GM12878 (cell line): ENCODE data around the gene CDK4. TPM values are rescaled to one million over a fixed set of nuclear protein-coding genes. Genes with fewer than 3 reads are reported as not detected.

ENCODE experiments used
- ATAC-seq: fragments of 200-7000 bp; cut with Tn5 transposase; 3 replicates; pipeline ENCODE4 v1.9.1; 2020; ENCODE audit warnings: mild to moderate bottlenecking, moderate library complexity
- BruUV-seq: library from RNA; stranded (reverse); fragments of 400-500 nt; replicated peaks from 2 replicates; lab custom pipeline; 2021; lab: Mats Ljungman, UMichigan
- CTCF ChIA-PET: fragments of 300-600 bp; sonication (Branson Sonifier 250); formaldehyde crosslinking; extraction: SDS; loops from one replicate; lab custom pipeline; 2021; ENCODE audit warnings: inconsistent platforms; lab: Yijun Ruan, JAX
- POLR2A ChIA-PET: fragments of 350-600 bp; formaldehyde crosslinking; extraction: SDS; loops from one replicate; lab custom pipeline; 2021; ENCODE audit warnings: inconsistent platforms; lab: Charles Lee
- RAD21 ChIA-PET: fragments of 300-600 bp; sonication (Branson Sonifier 250); formaldehyde crosslinking; loops from one replicate; lab custom pipeline; 2023; ENCODE audit warnings: antibody characterized with exemption; ENCODE audit not compliant: unreplicated experiment; lab: Charles Lee
- SMC1A ChIA-PET: fragments of 300-600 bp; sonication (Branson Sonifier 250); formaldehyde crosslinking; loops from one replicate; lab custom pipeline; 2023; ENCODE audit not compliant: unreplicated experiment, uncharacterized antibody; lab: Charles Lee
- DNase-seq: peaks from one replicate; pipeline ENCODE4 v3.0.0-alpha.2; 2011; ENCODE audit warnings: low read depth, low spot score
- FAIRE-seq: peaks from 3 replicates; lab custom pipeline; 2011; peaks lifted over from hg19 to GRCh38; lab: Jason Lieb, UNC
- H2AFZ ChIP-seq: 2 replicates; pipeline ENCODE4 v1.6.0; 2011; ENCODE audit warnings: low read depth, low read length, control low read depth; ENCODE audit not compliant: control insufficient read depth
- H3K27ac ChIP-seq: 2 replicates; pipeline ENCODE4 v1.5.1; 2011; ENCODE audit warnings: control low read depth; ENCODE audit not compliant: control insufficient read depth, insufficient read depth
- H3K27me3 ChIP-seq, 2 experiments: replicated peaks in 1 of 2; 2 replicates each; pipeline versions ENCODE4 v1.6.0 to v1.6.1; 2011; ENCODE audit warnings: low read length in 1 of 2; ENCODE audit not compliant: control insufficient read depth in 2 of 2, insufficient read depth in 2 of 2
- H3K36me3 ChIP-seq, 2 experiments: 2 replicates each; pipeline ENCODE4 v1.5.1; 2011; ENCODE audit warnings: low read length in 1 of 2; ENCODE audit not compliant: control insufficient read depth in 2 of 2, insufficient read depth in 2 of 2
- H3K4me1 ChIP-seq: 2 replicates; pipeline ENCODE4 v1.6.1; 2011; ENCODE audit warnings: mild to moderate bottlenecking, low read length, moderate library complexity, mixed read lengths; ENCODE audit not compliant: control insufficient read depth, insufficient read depth
- H3K4me2 ChIP-seq: 2 replicates; pipeline ENCODE4 v1.6.0; 2011; ENCODE audit warnings: control low read depth; ENCODE audit not compliant: control insufficient read depth, insufficient read depth
- H3K4me3 ChIP-seq: fragments of 200-600 bp; sonication (generic); 2 replicates; pipeline ENCODE4 v1.5.1; 2016
- H3K79me2 ChIP-seq: 2 replicates; pipeline ENCODE4 v1.6.0; 2011; ENCODE audit warnings: low read length; ENCODE audit not compliant: control insufficient read depth, insufficient read depth
- H3K9ac ChIP-seq: 2 replicates; pipeline ENCODE4 v1.8.0; 2011; ENCODE audit warnings: low read length, control low read depth, mixed read lengths; ENCODE audit not compliant: control insufficient read depth, insufficient read depth
- H3K9me3 ChIP-seq: replicated peaks from 3 replicates; pipeline ENCODE4 v1.5.1; 2011; ENCODE audit warnings: mild to moderate bottlenecking, low read length; ENCODE audit not compliant: control insufficient read depth, insufficient read depth
- H4K20me1 ChIP-seq: 2 replicates; pipeline ENCODE4 v1.6.0; 2011; ENCODE audit not compliant: control insufficient read depth, insufficient read depth
- ASH2L ChIP-seq: fragments of 300-600, 200-600 bp; sonication (generic); IDR thresholded peaks from 2 replicates; pipeline ENCODE4 v1.6.1; 2017; ENCODE audit warnings: low read depth, mild to moderate bottlenecking, borderline replicate concordance
- ATF3 ChIP-seq: IDR thresholded peaks from 2 replicates; pipeline ENCODE4 v1.6.1; 2011; ENCODE audit warnings: low read depth, mild to moderate bottlenecking, low read length, moderate library complexity, borderline replicate concordance; ENCODE audit errors: extremely low read depth
- BCLAF1 ChIP-seq: fragments of 450-650 bp; IDR thresholded peaks from 2 replicates; pipeline ENCODE4 v1.6.1; 2017; ENCODE audit warnings: antibody characterized with exemption, mild to moderate bottlenecking, moderate library complexity
- BHLHE40 ChIP-seq, 2 experiments: fragments of 450-650 bp in 1 of 2; IDR thresholded peaks; 2 replicates each; pipeline ENCODE4 v1.6.1; 2011 to 2017; ENCODE audit warnings: low read depth in 2 of 2, borderline replicate concordance in 1 of 2, improper control_type of control experiment in 1 of 2, low read length in 1 of 2, mild to moderate bottlenecking in 1 of 2
- CBX3 ChIP-seq: fragments of 200-600 bp; sonication (generic); IDR thresholded peaks from 2 replicates; pipeline ENCODE4 v1.6.1; 2016; ENCODE audit warnings: low read depth, borderline replicate concordance
- ESRRA ChIP-seq: IDR thresholded peaks from 2 replicates; pipeline ENCODE4 v1.6.1; 2012; ENCODE audit warnings: mild to moderate bottlenecking, low read length, improper control_type of control experiment
- HDAC2 ChIP-seq: fragments of 200-600 bp; sonication (generic); IDR thresholded peaks from 2 replicates; pipeline ENCODE4 v1.6.1; 2017
- HDGF ChIP-seq: fragments of 450-650 bp; IDR thresholded peaks from 2 replicates; pipeline ENCODE4 v1.6.1; 2016; ENCODE audit warnings: antibody characterized with exemption
- LARP7 ChIP-seq: fragments of 450-650 bp; IDR thresholded peaks from 2 replicates; pipeline ENCODE4 v1.6.1; 2017; ENCODE audit warnings: mild to moderate bottlenecking
- MXI1 ChIP-seq: fragments of 150-350 bp; IDR thresholded peaks from 2 replicates; pipeline ENCODE4 v1.6.1; 2011; ENCODE audit warnings: low read depth, mild to moderate bottlenecking, inconsistent platforms, low read length, improper control_type of control experiment
- NFXL1 ChIP-seq: fragments of 450-650 bp; IDR thresholded peaks from 2 replicates; pipeline ENCODE4 v1.6.1; 2017; ENCODE audit warnings: antibody characterized with exemption, mild to moderate bottlenecking, borderline replicate concordance
- NRF1 ChIP-seq: conservative IDR thresholded peaks from 2 replicates; pipeline ENCODE4 v1.6.1; 2011; ENCODE audit warnings: mild to moderate bottlenecking, low read depth, low read length, improper control_type of control experiment
- RCOR1 ChIP-seq: conservative IDR thresholded peaks from 2 replicates; pipeline ENCODE4 v1.6.1; 2012; ENCODE audit warnings: low read depth, low read length, improper control_type of control experiment
- SIX5 ChIP-seq: IDR thresholded peaks from 2 replicates; pipeline ENCODE4 v1.6.1; 2011; ENCODE audit warnings: mild to moderate bottlenecking, low read depth, low read length, moderate library complexity; ENCODE audit not compliant: severe bottlenecking
- STAT1 ChIP-seq: fragments of 450-650 bp; conservative IDR thresholded peaks from 2 replicates; pipeline ENCODE4 v1.6.1; 2014; ENCODE audit warnings: antibody characterized with exemption, mild to moderate bottlenecking
- SUZ12 ChIP-seq: fragments of 200-600 bp; sonication (generic); IDR thresholded peaks from one replicate; pipeline ENCODE4 v1.6.1; 2018; ENCODE audit warnings: antibody characterized with exemption, mild to moderate bottlenecking; ENCODE audit not compliant: unreplicated experiment
- ZNF274 ChIP-seq: IDR thresholded peaks from one replicate; pipeline ENCODE4 v1.8.0; 2011; ENCODE audit not compliant: insufficient read length, insufficient read depth
- ZNF622 ChIP-seq: fragments of 450-650 bp; IDR thresholded peaks from 2 replicates; pipeline ENCODE4 v1.6.1; 2017; ENCODE audit warnings: mild to moderate bottlenecking, inconsistent platforms
- WGBS: methylation state at CpG from one replicate; pipeline ENCODE4 v1.1.6; 2016; ENCODE audit warnings: low lambda C conversion rate; ENCODE audit not compliant: insufficient replicate concordance, insufficient coverage; ENCODE audit errors: missing lambda C conversion rate; 5-methylcytosine and 5-hydroxymethylcytosine counted together
- in situ Hi-C: fragments of 300-500 bp; cut with MboI; formaldehyde crosslinking; loops from 9 replicates; pipeline ENCODE4 v1.14.3; 2018; ENCODE audit warnings: mixed read lengths
- intact Hi-C: fragments of 100-400 bp; cut with micrococcal nuclease; formaldehyde crosslinking; loops from one replicate; pipeline ENCODE4 v1.14.2; 2022; ENCODE audit not compliant: unreplicated experiment
- polyA plus RNA-seq, 11 experiments: library from polyadenylated mRNA; depleted of rRNA in 4 of 11; unstranded in 6 of 11; stranded (reverse) in 5 of 11; fragments of >200 nt; fragmentation: Nextera tagmentation in 4 of 11; fragmentation: Illumina TruSeq in 1 of 11; extraction: Ambion mirVana in 4 of 11; extraction: Trizol in 1 of 11; gene quantifications; 1 replicate in 1 of 11; 2 replicates in 10 of 11; pipeline versions ENCODE4 v1.2.1 to v1.2.3, GENCODE V29; 2011 to 2016; ENCODE audit warnings: inconsistent platforms in 2 of 11, missing spikeins in 2 of 11, low read depth in 1 of 11
- total RNA-seq, 4 experiments: library from RNA; depleted of rRNA in 3 of 4; stranded (reverse); fragments of >200 nt in 3 of 4; fragmentation: Illumina TruSeq in 1 of 4; extraction: Trizol in 1 of 4; gene quantifications; 2 replicates each; pipeline versions ENCODE4 v1.2.1 to v1.2.3, GENCODE V29; 2013 to 2021
- TF ChIP-seq, protein P1 (sequence below): fragments of 450-650 bp; IDR thresholded peaks from 2 replicates; pipeline ENCODE4 v1.6.1; 2018; ENCODE audit warnings: mild to moderate bottlenecking, low read depth, moderate library complexity; ENCODE audit not compliant: partially characterized antibody

Gene CDK4
- total and polyA plus RNA-seq, 10 of the 15 experiments (the other 5 are each of a cell fraction or from before 2014, with no cell fraction given): 26.1 to 385 (median 221) TPM

- Histone ChIP-seq H3K36me3 (peaks cover 0 to under 1% of the 10 kb centered on the region in 2 experiments; a peak in 3 of 4 replicates), H2AFZ (no peak overlapping the region), H3K27me3 (no peaks in the 10 kb centered on the region), H3K9me3 (no peaks in the 10 kb centered on the region), H3K27ac (no peak overlapping the region), H3K4me1 (peaks cover 12% of the 10 kb centered on the region), H3K4me2 (no peak overlapping the region), H3K4me3 (no peak overlapping the region), H3K9ac (no peak overlapping the region), H3K79me2 (peaks cover 18% of the 10 kb centered on the region), H4K20me1 (no peaks in the 10 kb centered on the region)
- ChIA-PET RAD21 (no interaction called here), SMC1A (no interaction called here), POLR2A (no interaction called here), CTCF (no interaction called here)
- no peak for FAIRE-seq
- in situ Hi-C loops: no loop called here
- 99% methylated on average over 22 of the region's 110 CpGs for whole genome bisulfite sequencing
- intact Hi-C loops: no loop called here
- no TSS peak for BruUV-seq
- DNase-seq: no peak
- no peak for ATAC-seq
- TF ChIP-seq BHLHE40 (IDR thresholded peaks at IDR 0.05; ENCODE audit: borderline replicate concordance in 1 of 2, low read depth in 2 of 2, low read length in 1 of 2): no peak
- no peak for TF ChIP-seq MXI1
- TF ChIP-seq ESRRA: no peak
- no peak for TF ChIP-seq RCOR1
- TF ChIP-seq SUZ12: no peak
- no peak for TF ChIP-seq BCLAF1
- no peak for TF ChIP-seq ZNF274
- no peak for TF ChIP-seq HDAC2
- TF ChIP-seq, protein P1, sequence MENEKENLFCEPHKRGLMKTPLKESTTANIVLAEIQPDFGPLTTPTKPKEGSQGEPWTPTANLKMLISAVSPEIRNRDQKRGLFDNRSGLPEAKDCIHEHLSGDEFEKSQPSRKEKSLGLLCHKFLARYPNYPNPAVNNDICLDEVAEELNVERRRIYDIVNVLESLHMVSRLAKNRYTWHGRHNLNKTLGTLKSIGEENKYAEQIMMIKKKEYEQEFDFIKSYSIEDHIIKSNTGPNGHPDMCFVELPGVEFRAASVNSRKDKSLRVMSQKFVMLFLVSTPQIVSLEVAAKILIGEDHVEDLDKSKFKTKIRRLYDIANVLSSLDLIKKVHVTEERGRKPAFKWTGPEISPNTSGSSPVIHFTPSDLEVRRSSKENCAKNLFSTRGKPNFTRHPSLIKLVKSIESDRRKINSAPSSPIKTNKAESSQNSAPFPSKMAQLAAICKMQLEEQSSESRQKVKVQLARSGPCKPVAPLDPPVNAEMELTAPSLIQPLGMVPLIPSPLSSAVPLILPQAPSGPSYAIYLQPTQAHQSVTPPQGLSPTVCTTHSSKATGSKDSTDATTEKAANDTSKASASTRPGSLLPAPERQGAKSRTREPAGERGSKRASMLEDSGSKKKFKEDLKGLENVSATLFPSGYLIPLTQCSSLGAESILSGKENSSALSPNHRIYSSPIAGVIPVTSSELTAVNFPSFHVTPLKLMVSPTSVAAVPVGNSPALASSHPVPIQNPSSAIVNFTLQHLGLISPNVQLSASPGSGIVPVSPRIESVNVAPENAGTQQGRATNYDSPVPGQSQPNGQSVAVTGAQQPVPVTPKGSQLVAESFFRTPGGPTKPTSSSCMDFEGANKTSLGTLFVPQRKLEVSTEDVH: no peak
- no peak for TF ChIP-seq NRF1
- TF ChIP-seq STAT1: no peak
- no peak for TF ChIP-seq NFXL1
- TF ChIP-seq CBX3: no peak
- no peak for TF ChIP-seq ASH2L
- TF ChIP-seq LARP7: no peak
- TF ChIP-seq ZNF622: no peak
- no peak for TF ChIP-seq HDGF
- TF ChIP-seq SIX5: no peak
- TF ChIP-seq ATF3: no peak
These were observed 14.3 kb downstream of the CDK4 start for GRCh38 chr12:57737467-57738460.
